Panc1 (cell line): Measurements from ENCODE around the gene KDM1B. TPM values are rescaled to one million over a fixed set of nuclear protein-coding genes. Genes with fewer than 3 reads are reported as not detected.

Source experiments
- ATAC-seq: fragments of 200-7000 bp; cut with Tn5 transposase; 2 replicates; pipeline ENCODE4 v1.9.1; 2020; ENCODE audit warnings: mild to moderate bottlenecking, moderate library complexity
- BruUV-seq: library from RNA; stranded (reverse); fragments of 400-500 nt; replicated peaks from 2 replicates; lab custom pipeline; 2021; lab: Mats Ljungman, UMichigan
- CTCF ChIA-PET: fragments of 300-600 bp; sonication (Branson Sonifier 250); formaldehyde crosslinking; loops from one replicate; lab custom pipeline; 2022; ENCODE audit warnings: antibody characterized with exemption; lab: Charles Lee
- POLR2A ChIA-PET: fragments of 300-600 bp; sonication (Branson Sonifier 250); formaldehyde crosslinking; loops from one replicate; lab custom pipeline; 2022; ENCODE audit warnings: antibody characterized with exemption; lab: Charles Lee
- DNase-seq: peaks from one replicate; pipeline ENCODE4 v3.0.0-alpha.2; 2010; ENCODE audit warnings: low read depth, low spot score
- H3K27ac ChIP-seq: 2 replicates; pipeline ENCODE4 v1.5.1; 2011; ENCODE audit warnings: mild to moderate bottlenecking, low read length, inconsistent platforms
- H3K27me3 ChIP-seq: fragments of 200-500 bp; sonication (Bioruptor generic); 2 replicates; pipeline ENCODE4 v1.6.0; 2014; ENCODE audit warnings: low read length, inconsistent platforms; ENCODE audit not compliant: control insufficient read depth, insufficient read depth
- H3K36me3 ChIP-seq: fragments of 200-500 bp; sonication (Bioruptor generic); 2 replicates; pipeline ENCODE4 v1.5.1; 2014; ENCODE audit warnings: inconsistent platforms, mild to moderate bottlenecking, low read length, moderate library complexity; ENCODE audit not compliant: control insufficient read depth, insufficient read depth
- H3K4me1 ChIP-seq: 2 replicates; pipeline ENCODE4 v1.5.1; 2011; ENCODE audit warnings: inconsistent platforms, mild to moderate bottlenecking, low read length, moderate library complexity; ENCODE audit not compliant: control insufficient read depth, insufficient read depth
- H3K4me3 ChIP-seq, 2 experiments: 2 replicates each; pipeline ENCODE4 v1.5.1; 2011 to 2012; ENCODE audit warnings: low read depth in 2 of 2, low read length in 2 of 2, mild to moderate bottlenecking in 2 of 2, inconsistent platforms in 1 of 2, moderate library complexity in 1 of 2
- H3K9me3 ChIP-seq: fragments of 200-500 bp; sonication (Bioruptor generic); 2 replicates; pipeline ENCODE4 v1.5.1; 2014; ENCODE audit warnings: low read depth, mild to moderate bottlenecking, inconsistent platforms, low read length, moderate library complexity; ENCODE audit not compliant: control insufficient read depth, insufficient read depth
- CTCF ChIP-seq: fragments of 450-650 bp; IDR thresholded peaks from 2 replicates; pipeline ENCODE4 v1.5.1; 2017; ENCODE audit warnings: mild to moderate bottlenecking
- POLR2AphosphoS5 ChIP-seq: IDR thresholded peaks from 2 replicates; pipeline ENCODE4 v1.6.1; 2012; ENCODE audit warnings: mild to moderate bottlenecking, low read depth, low read length, moderate library complexity
- REST ChIP-seq, 2 experiments: IDR thresholded peaks; 2 replicates each; pipeline ENCODE4 v1.6.1; 2011 to 2012; ENCODE audit warnings: low read depth in 2 of 2, control low read depth in 1 of 2, low read length in 1 of 2, mild to moderate bottlenecking in 1 of 2, moderate library complexity in 1 of 2; ENCODE audit not compliant: insufficient read depth in 1 of 2
- SIN3A ChIP-seq: IDR thresholded peaks from 2 replicates; pipeline ENCODE4 v1.6.1; 2012; ENCODE audit warnings: low read depth, mild to moderate bottlenecking, low read length, moderate library complexity, borderline replicate concordance; ENCODE audit not compliant: insufficient read depth
- TCF7L2 ChIP-seq: IDR thresholded peaks from 2 replicates; pipeline ENCODE4 v1.6.1; 2011; ENCODE audit warnings: mild to moderate bottlenecking, low read depth, low read length, inconsistent platforms
- in situ Hi-C: cut with HindIII; loops from 2 replicates; pipeline ENCODE4 v1.10.0; 2016; ENCODE audit warnings: low sequenced_read_pairs, low pct_unique_long_range_greater_than_20kb
- intact Hi-C: fragments of 100-400 bp; cut with micrococcal nuclease; formaldehyde crosslinking; loops from one replicate; pipeline ENCODE4 v1.10.0; 2022; ENCODE audit not compliant: unreplicated experiment
- total RNA-seq: library from RNA; stranded (reverse); gene quantifications from one replicate; pipeline ENCODE4 v1.2.1, GENCODE V29; 2021; ENCODE audit not compliant: unreplicated experiment

KDM1B gene
- total RNA-seq, 1 experiment from 2014 or later, result 27.1 TPM

DNA sequence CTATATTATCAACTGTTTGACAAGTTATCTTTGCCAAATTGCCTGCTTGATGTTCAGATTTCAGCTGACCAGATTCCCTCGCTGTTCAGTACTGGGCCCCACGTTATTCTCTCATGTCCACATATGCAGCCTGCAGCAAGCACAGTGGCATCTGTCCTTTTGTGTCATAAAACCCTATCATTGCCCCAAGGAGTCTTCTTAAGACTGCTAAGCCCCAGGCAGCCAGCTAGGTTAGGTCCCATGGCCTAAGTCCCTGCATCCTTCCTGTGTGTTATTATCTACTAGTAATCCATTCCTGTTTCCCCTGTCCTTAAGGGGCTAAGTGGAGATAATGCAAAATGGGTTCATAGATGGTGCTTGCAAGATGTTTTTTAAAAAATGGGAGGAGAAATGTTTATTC lies 7.2 kb downstream of the KDM1B start:
- TF ChIP-seq REST (IDR thresholded peaks at IDR 0.05; ENCODE audit: insufficient read depth in 1 of 2, low read depth in 2 of 2, low read length in 1 of 2), result no peak
- no peak for TF ChIP-seq TCF7L2
- TF ChIP-seq SIN3A, result no peak
- TF ChIP-seq CTCF, result no peak
- TF ChIP-seq POLR2AphosphoS5, result no peak
- intact Hi-C loops, result no loop called here
- peaks cover 3% of the 10 kb centered on the region; the same call in 1 of the 2 replicates for H3K36me3 ChIP-seq
- DNase-seq, result no peak
- H3K27ac ChIP-seq, result no peak overlapping the region
- ATAC-seq, result no peak
- in situ Hi-C loops, result no loop called here
- H3K4me3 ChIP-seq, result no peak overlapping the region
- no peaks in the 10 kb centered on the region for H3K27me3 ChIP-seq
- ChIA-PET CTCF (no interaction called here), POLR2A (no interaction called here)
- no peaks in the 10 kb centered on the region for H3K4me1 ChIP-seq
- no TSS peak for BruUV-seq
- no peaks in the 10 kb centered on the region for H3K9me3 ChIP-seq

DNA sequence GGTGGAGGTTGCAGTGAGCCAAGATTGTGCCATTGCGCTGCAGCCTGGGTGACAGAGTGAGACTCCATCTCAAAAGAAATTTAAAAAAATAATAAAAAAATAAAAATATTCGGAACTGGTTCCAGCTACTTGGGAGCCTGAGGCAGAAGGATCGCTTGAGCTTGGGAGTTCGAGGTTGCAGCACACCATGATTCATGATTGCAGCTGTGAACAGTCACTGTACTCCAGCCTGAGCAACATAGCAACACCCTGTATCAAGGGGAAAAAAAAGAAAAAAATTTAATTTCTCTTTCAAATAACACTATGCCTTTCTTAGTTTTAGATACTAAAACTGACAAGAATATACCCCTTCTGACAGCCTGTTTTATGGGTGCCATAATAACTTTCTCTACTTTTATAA lies 10.5 kb downstream of the KDM1B start:
- H3K9me3 ChIP-seq, result no peaks in the 10 kb centered on the region
- H3K36me3 ChIP-seq, result no peaks in the 10 kb centered on the region
- intact Hi-C loops, result no loop called here
- in situ Hi-C loops, result no loop called here
- CTCF ChIA-PET, result no interaction called here
- DNase-seq (no peak), ATAC-seq (no peak)
- H3K4me1 ChIP-seq, result no peaks in the 10 kb centered on the region
- H3K4me3 ChIP-seq, result no peak overlapping the region
- BruUV-seq, result no TSS peak
- POLR2A ChIA-PET, result no interaction called here
- no peak overlapping the region for H3K27ac ChIP-seq
- no peaks in the 10 kb centered on the region for H3K27me3 ChIP-seq
- TF ChIP-seq CTCF (no peak), TCF7L2 (no peak), REST (IDR thresholded peaks at IDR 0.05; ENCODE audit: insufficient read depth in 1 of 2, low read depth in 2 of 2, low read length in 1 of 2) (no peak), SIN3A (no peak), POLR2AphosphoS5 (no peak)
